ENCODE measurements around the gene C9orf43.

DNA sequence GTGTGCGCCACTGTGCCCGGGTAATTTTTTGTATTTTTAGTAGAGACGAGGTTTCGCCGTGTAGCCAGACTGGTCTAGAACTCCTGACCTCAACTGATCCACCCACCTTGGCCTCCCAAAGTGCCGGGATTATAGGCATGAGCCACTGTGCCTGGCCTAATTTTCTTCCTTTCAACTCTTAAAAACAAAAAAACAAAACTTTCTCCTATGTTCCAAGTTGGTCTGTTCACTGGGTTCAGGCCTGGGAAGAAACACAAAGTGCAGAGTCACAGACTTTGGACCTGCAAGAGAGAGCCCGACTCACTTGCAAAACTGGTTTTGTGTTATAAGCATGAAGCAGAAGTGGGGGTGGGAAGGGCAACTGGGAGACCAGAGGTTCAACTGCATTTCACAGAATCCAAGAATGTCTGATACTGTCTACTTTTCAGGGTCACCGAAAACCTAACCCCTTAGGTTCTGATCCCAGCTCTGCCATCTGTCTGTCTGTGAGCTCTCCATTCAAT, 28.6 kb upstream of the C9orf43 start:
- TF ChIP-seq EZH2phosphoT487 (IDR thresholded peaks at IDR 0.05; ENCODE audit: borderline replicate concordance, low read depth, low read length): no peak
- TF ChIP-seq, protein P1, sequence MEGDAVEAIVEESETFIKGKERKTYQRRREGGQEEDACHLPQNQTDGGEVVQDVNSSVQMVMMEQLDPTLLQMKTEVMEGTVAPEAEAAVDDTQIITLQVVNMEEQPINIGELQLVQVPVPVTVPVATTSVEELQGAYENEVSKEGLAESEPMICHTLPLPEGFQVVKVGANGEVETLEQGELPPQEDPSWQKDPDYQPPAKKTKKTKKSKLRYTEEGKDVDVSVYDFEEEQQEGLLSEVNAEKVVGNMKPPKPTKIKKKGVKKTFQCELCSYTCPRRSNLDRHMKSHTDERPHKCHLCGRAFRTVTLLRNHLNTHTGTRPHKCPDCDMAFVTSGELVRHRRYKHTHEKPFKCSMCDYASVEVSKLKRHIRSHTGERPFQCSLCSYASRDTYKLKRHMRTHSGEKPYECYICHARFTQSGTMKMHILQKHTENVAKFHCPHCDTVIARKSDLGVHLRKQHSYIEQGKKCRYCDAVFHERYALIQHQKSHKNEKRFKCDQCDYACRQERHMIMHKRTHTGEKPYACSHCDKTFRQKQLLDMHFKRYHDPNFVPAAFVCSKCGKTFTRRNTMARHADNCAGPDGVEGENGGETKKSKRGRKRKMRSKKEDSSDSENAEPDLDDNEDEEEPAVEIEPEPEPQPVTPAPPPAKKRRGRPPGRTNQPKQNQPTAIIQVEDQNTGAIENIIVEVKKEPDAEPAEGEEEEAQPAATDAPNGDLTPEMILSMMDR (conservative IDR thresholded peaks at IDR 0.05; ENCODE audit: low read length): no peak

Data from OCI-LY7 (cell line).